ENCODE results near the gene XYLT1.

GRCh38 chr16:17155936-17156335, 314.8 kb downstream of the XYLT1 start:
- no peak for TF ChIP-seq CTCF (IDR thresholded peaks at IDR 0.05)
- no peak for TF ChIP-seq POLR2AphosphoS5 (IDR thresholded peaks at IDR 0.05; ENCODE audit: insufficient read depth in 1 of 2, low read depth in 1 of 2)

Data from vagina (tissue), 2 donors.